Adrenal gland (tissue), 12 donors: ENCODE measurements around the gene FERD3L. TPM values are rescaled to one million over a fixed set of nuclear protein-coding genes. Genes with fewer than 3 reads are reported as not detected.

Experiments used
- DNase-seq, 7 donors: peaks; one replicate each; pipeline ENCODE4 v3.0.0-alpha.2; 2019 to 2020
- H3K27ac ChIP-seq, 5 donors: fragments of 200-600 bp; sonication (generic) in 4 of 5; 1 replicate in 3 of 5; 2 replicates in 2 of 5; pipeline versions ENCODE4 v1.5.1 to v1.8.0; 2016 to 2020; ENCODE audit warnings: mild to moderate bottlenecking in 1 of 5
- H3K27me3 ChIP-seq: fragments of 200-600 bp; 2 replicates; pipeline ENCODE4 v1.8.0; 2021
- H3K36me3 ChIP-seq, 2 donors: fragments of 200-600 bp; replicated peaks in 1 of 2; 1 replicate in 1 of 2; 2 replicates in 1 of 2; pipeline versions ENCODE4 v1.5.1 to v1.8.0; 2018 to 2022
- H3K4me1 ChIP-seq, 2 donors: fragments of 200-600 bp; replicated peaks in 1 of 2; 1 replicate in 1 of 2; 2 replicates in 1 of 2; pipeline versions ENCODE4 v1.5.1 to v1.8.0; 2018 to 2021
- H3K4me3 ChIP-seq, 4 donors: fragments of 200-600 bp; sonication (generic) in 3 of 4; one replicate each; pipeline ENCODE4 v1.5.1; 2016 to 2018
- H3K9me3 ChIP-seq, 3 donors: fragments of 200-600 bp; sonication (generic) in 1 of 3; replicated peaks in 1 of 3; 1 replicate in 2 of 3; 2 replicates in 1 of 3; pipeline versions ENCODE4 v1.5.1 to v1.8.0; 2016 to 2021
- CTCF ChIP-seq, 6 experiments: fragments of 450-650 bp in 4 of 6; fragments of 200-600 bp in 2 of 6; sonication (generic) in 1 of 6; IDR thresholded peaks; 1 replicate in 5 of 6; 2 replicates in 1 of 6; pipeline versions ENCODE4 v1.5.1 to v1.8.0; 2016 to 2021; ENCODE audit warnings: antibody characterized with exemption in 6 of 6, mild to moderate bottlenecking in 2 of 6, moderate library complexity in 1 of 6
- POLR2A ChIP-seq, 2 donors: fragments of 450-650 bp; IDR thresholded peaks; one replicate each; pipeline ENCODE4 v1.6.1; 2017; ENCODE audit warnings: antibody characterized with exemption in 2 of 2, mild to moderate bottlenecking in 2 of 2, moderate library complexity in 1 of 2
- WGBS, 4 donors: extraction: QIAGEN DNeasy Blood & Tissue Kit in 2 of 4; methylation state at CpG; one replicate each; pipeline versions ENCODE4 v1.1.5 to v1.1.7; 2013 to 2017; 5-methylcytosine and 5-hydroxymethylcytosine counted together
- intact Hi-C, 2 donors: fragments of 100-400 bp; cut with DNase I; formaldehyde crosslinking; loops; one replicate each; pipeline versions ENCODE4 v1.14.1 to v1.15.0; 2022 to 2023
- polyA plus RNA-seq, 3 donors: library from polyadenylated mRNA; stranded (reverse); fragments of 200-250 nt in 2 of 3; fragments of 350-450 nt in 1 of 3; fragmentation: Illumina TruSeq in 1 of 3; extraction: RNeasy Lipid Tissue Mini Kit (QIAGEN cat#74804) in 1 of 3; gene quantifications; one replicate each; pipeline ENCODE4 v1.2.3, GENCODE V29; 2013 to 2014
- total RNA-seq, 9 donors: library from RNA; depleted of rRNA in 4 of 9; stranded (reverse); fragments of >200 nt in 4 of 9; fragments of 120-200 nt in 1 of 9; fragmentation: NEBNext Ultra II Directional in 1 of 9; extraction: Animal tissue kit (Norgen Biotek cat#: 25700) in 1 of 9; gene quantifications; one replicate each; pipeline versions ENCODE4 v1.1.0 to v1.2.4, GENCODE V29; 2013 to 2023
- donor health status: healthy with polysubstance abuse.
- donor health status: Bipolar disorder and iron deficiency.
- donor health status: DM: yes; HTN: yes; CAD: no.
- donor health status: DM: no; HTN: no; CAD: no.
- donor health status: DM: no; HTN: no; CAD: no.
- donor health status: DM: yes; HTN: yes; CAD: no.

Gene FERD3L
- total and polyA plus RNA-seq, 12 donors: not detected

- intact Hi-C loops: no loop called here
- H3K4me3 ChIP-seq: peak overlapping the region in 1 of 4 donors; percentile 52
- H3K4me1 ChIP-seq: peaks cover 0 to 10% of the 10 kb centered on the region in 2 donors
- peak in 1 of 7 donors; percentile 23 for DNase-seq
- no peaks in the 10 kb centered on the region for H3K9me3 ChIP-seq
- H3K27me3 ChIP-seq: peaks cover 60% of the 10 kb centered on the region
- H3K27ac ChIP-seq: no peak overlapping the region
- 10 to 25% (median 12%) methylated on average over 23 to 49 of the region's 49 CpGs for WGBS, 4 donors
- H3K36me3 ChIP-seq: no peaks in the 10 kb centered on the region
- TF ChIP-seq CTCF (IDR thresholded peaks at IDR 0.05): no peak
- no peak for TF ChIP-seq POLR2A (IDR thresholded peaks at IDR 0.05)
Measured at GRCh38 chr7:19106241-19107080, 38.8 kb downstream of the FERD3L start.

- Histone ChIP-seq H3K27ac (no peak overlapping the region), H3K36me3 (no peaks in the 10 kb centered on the region), H3K4me3 (no peak overlapping the region), H3K27me3 (peaks cover 58% of the 10 kb centered on the region), H3K4me1 (peaks cover 0 to 10% of the 10 kb centered on the region in 2 donors), H3K9me3 (no peaks in the 10 kb centered on the region)
- TF ChIP-seq POLR2A (IDR thresholded peaks at IDR 0.05): no peak
- TF ChIP-seq CTCF (IDR thresholded peaks at IDR 0.05): no peak
- intact Hi-C loops: no loop called here
- 50 to 65% (median 60%) methylated on average over 4 of the region's 4 CpGs for WGBS, 4 donors
- no peak for DNase-seq
Measured at GRCh38 chr7:19105546-19105945, 39.7 kb downstream of the FERD3L start.

DNA sequence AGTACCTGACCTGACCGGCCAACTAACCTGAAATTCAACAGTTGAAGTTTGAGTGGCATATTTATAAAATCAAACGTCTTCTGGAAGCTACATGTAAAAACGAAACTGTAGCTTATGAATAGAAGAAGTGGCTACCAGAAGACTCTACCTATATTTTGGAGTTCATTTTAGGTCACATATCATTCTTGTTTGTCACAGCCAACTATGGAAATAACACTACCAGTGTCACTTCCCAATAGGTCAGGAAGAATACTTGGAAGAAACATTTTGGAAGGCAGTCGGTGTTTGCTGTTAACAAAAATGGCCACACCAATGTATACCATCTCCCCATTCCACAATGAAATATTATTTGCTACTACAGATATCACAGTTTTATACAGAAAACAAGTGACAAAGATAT is 40.4 kb downstream of the FERD3L start:
- TF ChIP-seq CTCF (IDR thresholded peaks at IDR 0.05) (no peak), POLR2A (IDR thresholded peaks at IDR 0.05) (no peak)
- peaks cover 0 to 10% of the 10 kb centered on the region in 2 donors for H3K4me1 ChIP-seq
- peaks cover 58% of the 10 kb centered on the region for H3K27me3 ChIP-seq
- intact Hi-C loops: no loop called here
- H3K4me3 ChIP-seq: no peak overlapping the region
- no peak for DNase-seq
- WGBS, 4 donors: 71 to 90% (median 81%) methylated on average over 4 of the region's 4 CpGs
- no peaks in the 10 kb centered on the region for H3K36me3 ChIP-seq
- H3K27ac ChIP-seq: no peak overlapping the region
- H3K9me3 ChIP-seq: no peaks in the 10 kb centered on the region

DNA sequence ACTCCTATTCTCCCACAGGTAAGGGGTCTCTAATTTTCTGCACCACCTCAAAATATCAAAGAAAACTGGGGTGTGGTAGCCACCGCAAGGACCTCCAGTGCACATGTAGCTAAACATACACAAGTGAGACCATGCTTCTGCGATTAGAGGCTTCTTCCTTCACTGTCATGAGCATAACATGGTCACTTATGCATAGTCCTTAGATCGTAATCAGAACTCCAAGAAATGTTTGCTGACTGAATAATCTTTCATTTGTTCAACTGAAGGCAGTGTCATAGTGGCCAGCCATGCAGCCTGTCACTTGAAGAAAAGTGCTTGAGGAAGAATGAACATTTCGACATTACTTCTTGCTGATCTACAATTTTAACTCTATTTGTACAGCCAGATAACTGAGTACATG is 42.3 kb downstream of the FERD3L start:
- H3K27me3 ChIP-seq: peaks cover 51% of the 10 kb centered on the region
- no peak overlapping the region for H3K27ac ChIP-seq
- TF ChIP-seq POLR2A (IDR thresholded peaks at IDR 0.05) (no peak), CTCF (IDR thresholded peaks at IDR 0.05) (no peak)
- peaks cover 0 to 10% of the 10 kb centered on the region in 2 donors for H3K4me1 ChIP-seq
- intact Hi-C loops: no loop called here
- no peak overlapping the region for H3K4me3 ChIP-seq
- no peaks in the 10 kb centered on the region for H3K36me3 ChIP-seq
- 85 to 96% (median 87%) methylated on average over 4 of the region's 4 CpGs for WGBS, 4 donors
- DNase-seq: no peak
- H3K9me3 ChIP-seq: no peaks in the 10 kb centered on the region
